ENCODE data around the gene GPR137C. TPM values are rescaled to one million over a fixed set of nuclear protein-coding genes. Genes with fewer than 3 reads are reported as not detected.

GPR137C gene
- total RNA-seq, 4 donors from 2014 or later, result 1.1 to 10.9 TPM; not detected in 2

- no peaks in the 10 kb centered on the region for H3K9me3 ChIP-seq
- H3K27me3 ChIP-seq, result no peaks in the 10 kb centered on the region
- H3K27ac ChIP-seq, result peak overlapping the region in 1 of 2 donors; percentile 87
- H3K36me3 ChIP-seq, result no peaks in the 10 kb centered on the region
- H3K4me1 ChIP-seq, result no peaks in the 10 kb centered on the region
- H3K4me3 ChIP-seq, result peak overlapping the region in 1 of 2 donors; percentile 82
- DNase-seq, result no peak
- TF ChIP-seq, protein P1, sequence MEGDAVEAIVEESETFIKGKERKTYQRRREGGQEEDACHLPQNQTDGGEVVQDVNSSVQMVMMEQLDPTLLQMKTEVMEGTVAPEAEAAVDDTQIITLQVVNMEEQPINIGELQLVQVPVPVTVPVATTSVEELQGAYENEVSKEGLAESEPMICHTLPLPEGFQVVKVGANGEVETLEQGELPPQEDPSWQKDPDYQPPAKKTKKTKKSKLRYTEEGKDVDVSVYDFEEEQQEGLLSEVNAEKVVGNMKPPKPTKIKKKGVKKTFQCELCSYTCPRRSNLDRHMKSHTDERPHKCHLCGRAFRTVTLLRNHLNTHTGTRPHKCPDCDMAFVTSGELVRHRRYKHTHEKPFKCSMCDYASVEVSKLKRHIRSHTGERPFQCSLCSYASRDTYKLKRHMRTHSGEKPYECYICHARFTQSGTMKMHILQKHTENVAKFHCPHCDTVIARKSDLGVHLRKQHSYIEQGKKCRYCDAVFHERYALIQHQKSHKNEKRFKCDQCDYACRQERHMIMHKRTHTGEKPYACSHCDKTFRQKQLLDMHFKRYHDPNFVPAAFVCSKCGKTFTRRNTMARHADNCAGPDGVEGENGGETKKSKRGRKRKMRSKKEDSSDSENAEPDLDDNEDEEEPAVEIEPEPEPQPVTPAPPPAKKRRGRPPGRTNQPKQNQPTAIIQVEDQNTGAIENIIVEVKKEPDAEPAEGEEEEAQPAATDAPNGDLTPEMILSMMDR (IDR thresholded peaks at IDR 0.05), result no peak
- no peak for TF ChIP-seq POLR2A (IDR thresholded peaks at IDR 0.05)
- intact Hi-C loops (cut with DNase I; ENCODE audit: low total_unique reads), result no loop called here
These were observed 1.4 kb upstream of the GPR137C start for GRCh38 chr14:52551205-52551604.

- H3K36me3 ChIP-seq, result no peaks in the 10 kb centered on the region
These were observed 957 bp upstream of the GPR137C start for GRCh38 chr14:52551696-52552062.

DNA sequence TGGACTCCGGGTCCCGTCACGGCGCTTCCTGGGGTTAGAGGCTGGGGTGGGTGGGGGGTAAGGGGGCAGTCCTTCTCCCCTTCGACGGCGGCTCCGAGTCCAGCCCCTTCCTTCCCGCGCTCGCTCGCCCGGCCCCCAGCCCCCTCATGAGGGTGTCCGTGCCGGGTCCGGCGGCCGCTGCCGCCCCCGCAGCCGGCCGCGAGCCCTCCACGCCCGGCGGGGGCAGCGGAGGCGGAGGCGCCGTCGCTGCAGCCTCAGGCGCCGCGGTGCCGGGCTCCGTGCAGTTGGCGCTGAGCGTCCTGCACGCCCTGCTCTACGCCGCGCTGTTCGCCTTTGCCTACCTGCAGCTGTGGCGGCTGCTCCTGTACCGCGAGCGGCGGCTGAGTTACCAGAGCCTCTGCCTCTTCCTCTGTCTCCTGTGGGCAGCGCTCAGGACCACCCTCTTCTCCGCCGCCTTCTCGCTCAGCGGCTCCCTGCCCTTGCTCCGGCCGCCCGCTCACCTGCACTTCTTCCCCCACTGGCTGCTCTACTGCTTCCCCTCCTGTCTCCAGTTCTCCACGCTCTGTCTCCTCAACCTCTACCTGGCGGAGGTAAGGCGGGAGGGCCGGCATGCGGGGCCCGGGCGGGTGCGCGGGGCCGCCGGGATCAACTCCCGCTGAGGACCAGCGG is 500 bp downstream of the GPR137C start:
- TF ChIP-seq, protein P1 (IDR thresholded peaks at IDR 0.05), result no peak
- no peak for TF ChIP-seq POLR2A (IDR thresholded peaks at IDR 0.05)
- no peaks in the 10 kb centered on the region for H3K36me3 ChIP-seq
- H3K4me3 ChIP-seq, result peak overlapping the region; percentile 63 to 81
- no peaks in the 10 kb centered on the region for H3K9me3 ChIP-seq
- peak overlapping the region; percentile 88 to 92 for H3K27ac ChIP-seq
- intact Hi-C loops (cut with DNase I; ENCODE audit: low total_unique reads), result no loop called here
- DNase-seq, result peak; percentile 17 to 26
- H3K4me1 ChIP-seq, result no peaks in the 10 kb centered on the region
- no peaks in the 10 kb centered on the region for H3K27me3 ChIP-seq

More at GRCh38 chr14:52551696-52552062, 957 bp upstream of the GPR137C start:
- H3K4me1 ChIP-seq, result no peaks in the 10 kb centered on the region
- intact Hi-C loops (cut with DNase I; ENCODE audit: low total_unique reads), result no loop called here
- H3K27me3 ChIP-seq, result no peaks in the 10 kb centered on the region
- H3K9me3 ChIP-seq, result no peaks in the 10 kb centered on the region
- H3K27ac ChIP-seq, result peak overlapping the region; percentile 87 to 89
- no peak for DNase-seq
- H3K4me3 ChIP-seq, result peak overlapping the region; percentile 81 to 82
- TF ChIP-seq POLR2A (IDR thresholded peaks at IDR 0.05), result no peak
- TF ChIP-seq, protein P1 (IDR thresholded peaks at IDR 0.05), result peak in 1 of 4 experiments; percentile 26

DNA sequence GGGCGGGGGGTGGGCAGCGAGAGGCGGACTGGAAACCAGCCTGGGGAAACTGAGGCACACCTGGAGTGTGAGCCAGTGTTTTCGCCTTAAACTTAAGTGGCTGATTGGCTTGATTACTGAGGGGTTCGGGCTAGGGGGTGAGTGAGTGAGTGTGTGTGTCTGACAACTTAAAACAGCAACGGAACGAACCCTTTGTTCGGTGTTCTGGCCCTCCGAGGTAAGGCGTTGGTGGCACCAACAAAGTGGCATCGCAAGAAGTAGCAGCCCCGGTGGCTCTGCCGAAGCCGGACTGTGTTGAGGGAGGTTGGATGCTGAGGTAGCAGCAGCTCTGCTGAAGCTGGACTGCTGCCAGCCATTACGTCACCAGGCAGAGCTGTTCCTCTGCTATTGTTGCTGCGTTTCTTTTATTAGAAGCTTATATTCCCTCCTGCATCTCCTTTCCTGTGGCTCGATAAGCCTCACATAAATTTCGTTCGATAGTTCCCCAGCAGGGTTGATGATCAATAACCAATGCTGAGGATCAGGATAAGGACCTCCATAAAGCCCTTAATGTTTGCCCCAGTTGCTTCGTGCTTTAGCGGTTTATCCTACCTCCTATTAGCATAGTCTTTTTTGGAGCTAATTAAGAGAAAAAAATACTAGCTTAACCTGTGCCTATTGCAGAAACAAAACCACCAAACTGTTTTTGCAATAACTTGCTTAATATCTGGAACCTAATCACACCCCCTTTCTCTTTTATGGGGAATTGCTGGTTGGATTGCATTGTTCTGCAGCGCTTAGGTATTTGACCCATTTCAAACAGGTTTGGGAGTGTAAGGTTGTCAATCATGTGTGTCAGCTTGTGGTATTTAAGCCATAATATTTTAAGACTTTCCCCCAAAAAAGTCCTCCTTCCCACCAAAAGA is 1.3 kb downstream of the GPR137C start:
- no peaks in the 10 kb centered on the region for H3K36me3 ChIP-seq
- peak; percentile 87 to 89 for DNase-seq
- H3K4me3 ChIP-seq, result peak overlapping the region; percentile 63 to 81
- intact Hi-C loops (cut with DNase I; ENCODE audit: low total_unique reads), result no loop called here
- TF ChIP-seq POLR2A (IDR thresholded peaks at IDR 0.05), result peak; percentile 44 to 52
- TF ChIP-seq, protein P1 (IDR thresholded peaks at IDR 0.05), result no peak
- peak overlapping the region; percentile 88 to 92 for H3K27ac ChIP-seq
- H3K9me3 ChIP-seq, result no peaks in the 10 kb centered on the region
- H3K4me1 ChIP-seq, result no peaks in the 10 kb centered on the region
- H3K27me3 ChIP-seq, result no peaks in the 10 kb centered on the region

DNA sequence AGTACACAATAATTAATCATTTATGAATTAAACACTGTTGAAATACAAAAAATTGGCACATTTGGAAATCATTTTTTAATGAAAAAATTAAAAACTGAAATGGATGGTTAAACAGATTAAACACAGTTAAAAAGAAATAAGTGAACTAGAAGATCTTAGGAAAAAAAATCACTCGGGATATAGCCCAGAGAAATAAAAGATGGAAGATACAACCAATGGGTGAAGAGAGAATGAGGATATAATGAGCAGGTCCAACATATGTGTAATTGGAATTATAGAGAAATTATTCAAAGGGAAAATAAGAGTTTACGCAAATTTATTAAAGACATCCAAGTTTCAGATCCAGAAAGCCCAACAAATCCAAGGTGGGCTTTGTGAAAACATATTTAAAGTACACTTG is 6.1 kb downstream of the GPR137C start:
- intact Hi-C loops (cut with DNase I; ENCODE audit: low total_unique reads), result no loop called here
- no peaks in the 10 kb centered on the region for H3K4me1 ChIP-seq
- no peak overlapping the region for H3K27ac ChIP-seq
- no peaks in the 10 kb centered on the region for H3K9me3 ChIP-seq
- H3K27me3 ChIP-seq, result no peaks in the 10 kb centered on the region
- TF ChIP-seq POLR2A (IDR thresholded peaks at IDR 0.05), result no peak
- TF ChIP-seq, protein P1 (IDR thresholded peaks at IDR 0.05), result no peak
- H3K36me3 ChIP-seq, result no peaks in the 10 kb centered on the region
- no peak for DNase-seq
- no peak overlapping the region for H3K4me3 ChIP-seq

Measured in uterus (tissue), 4 donors.